Neural progenitor cell (in vitro differentiated cells): ENCODE results near the gene IQGAP2.

Experiments used
- CTCF ChIP-seq: fragments of 200-600 bp; sonication (generic); IDR thresholded peaks from 2 replicates; pipeline ENCODE4 v1.5.1; 2017; ENCODE audit warnings: antibody characterized with exemption, mild to moderate bottlenecking
- EZH2 ChIP-seq: fragments of 200-600 bp; sonication (generic); IDR thresholded peaks from 2 replicates; pipeline ENCODE4 v1.6.1; 2017; ENCODE audit warnings: antibody characterized with exemption, mild to moderate bottlenecking, moderate library complexity
- EZH2phosphoT487 ChIP-seq: fragments of 200-600 bp; sonication (generic); IDR thresholded peaks from 2 replicates; pipeline ENCODE4 v1.6.1; 2017; ENCODE audit warnings: antibody characterized with exemption

GRCh38 chr5:76479281-76479680, 76.2 kb downstream of the IQGAP2 start:
- TF ChIP-seq CTCF (no peak), EZH2 (no peak), EZH2phosphoT487 (no peak)
